Measurements from ENCODE around the gene OR9G4.

DNA sequence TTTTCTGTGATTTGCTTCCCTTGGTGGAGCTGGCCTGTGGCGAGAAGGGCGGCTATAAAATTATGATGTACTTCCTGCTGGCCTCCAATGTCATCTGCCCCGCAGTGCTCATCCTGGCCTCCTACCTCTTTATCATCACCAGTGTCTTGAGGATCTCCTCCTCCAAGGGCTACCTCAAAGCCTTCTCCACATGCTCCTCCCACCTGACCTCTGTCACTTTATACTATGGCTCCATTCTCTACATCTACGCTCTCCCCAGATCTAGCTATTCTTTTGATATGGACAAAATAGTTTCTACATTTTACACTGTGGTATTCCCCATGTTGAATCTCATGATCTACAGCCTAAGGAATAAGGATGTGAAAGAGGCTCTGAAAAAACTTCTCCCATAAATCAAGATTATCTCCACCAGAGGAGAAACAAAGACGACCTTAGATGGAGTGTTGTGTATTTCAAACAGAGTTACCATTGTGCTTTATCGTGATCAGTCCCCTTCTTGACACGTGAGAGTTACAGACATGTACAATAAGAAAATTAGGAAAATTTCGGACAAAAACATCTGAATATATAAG is 47.5 kb downstream of the OR9G4 start:
- TF ChIP-seq GATA2 (IDR thresholded peaks at IDR 0.05; ENCODE audit: low read depth, low read length), result no peak
- no peak for TF ChIP-seq GATA3 (IDR thresholded peaks at IDR 0.05; ENCODE audit: low read depth, low read length)

Measured in SH-SY5Y (cell line).